ENCODE measurements around the gene ZNF620.

- no peak for TF ChIP-seq CTCF (IDR thresholded peaks at IDR 0.05)
- no peak for TF ChIP-seq POLR2A (IDR thresholded peaks at IDR 0.05)
Measured at GRCh38 chr3:40464339-40465110, 41.3 kb upstream of the ZNF620 start.

Data from Peyer's patch (tissue), 4 donors.